Renal pelvis (tissue), 4 donors: Measurements from ENCODE around the gene ZNF106. TPM values are rescaled to one million over a fixed set of nuclear protein-coding genes. Genes with fewer than 3 reads are reported as not detected.

Source experiments
- DNase-seq: peaks from one replicate; pipeline ENCODE4 v3.0.0-alpha.2; 2013
- polyA plus RNA-seq, 3 donors: library from polyadenylated mRNA; unstranded; fragments of 120-200 nt; gene quantifications; one replicate each; pipeline ENCODE4 v1.2.1, GENCODE V29; 2013; ENCODE audit not compliant: insufficient read length in 3 of 3

The ZNF106 gene
- polyA plus RNA-seq, 3 donors = 40.6 to 57.9 (median 48.1) TPM

- DNase-seq = no peak
Measured at GRCh38 chr15:42490291-42490670, 660 bp downstream of the ZNF106 start.

- DNase-seq = no peak
Measured at GRCh38 chr15:42483677-42484076, 7.3 kb downstream of the ZNF106 start.

GRCh38 chr15:42482701-42483100 is 8.2 kb downstream of the ZNF106 start:
- DNase-seq = no peak

- DNase-seq = no peak
Measured at GRCh38 chr15:42474827-42475226, 16.1 kb downstream of the ZNF106 start.

GRCh38 chr15:42471002-42471401 is 19.9 kb downstream of the ZNF106 start:
- no peak for DNase-seq

GRCh38 chr15:42465520-42466259 is 25.3 kb downstream of the ZNF106 start:
- no peak for DNase-seq

- no peak for DNase-seq
Measured at GRCh38 chr15:42461261-42461660, 29.7 kb downstream of the ZNF106 start.

GRCh38 chr15:42457445-42458442 is 33.2 kb downstream of the ZNF106 start:
- DNase-seq = peak; percentile 92

GRCh38 chr15:42456971-42457370 is 34.0 kb downstream of the ZNF106 start:
- no peak for DNase-seq

- DNase-seq = no peak
Measured at GRCh38 chr15:42456531-42456930, 34.4 kb downstream of the ZNF106 start.

- DNase-seq = no peak
Measured at GRCh38 chr15:42453826-42454225, 37.1 kb downstream of the ZNF106 start.

- DNase-seq = no peak
Measured at GRCh38 chr15:42450425-42450790, 40.5 kb downstream of the ZNF106 start.

GRCh38 chr15:42449770-42450424 is 41.0 kb downstream of the ZNF106 start:
- no peak for DNase-seq

GRCh38 chr15:42448281-42448680 is 42.7 kb downstream of the ZNF106 start:
- DNase-seq = no peak

GRCh38 chr15:42447599-42447998 is 43.3 kb downstream of the ZNF106 start:
- no peak for DNase-seq

GRCh38 chr15:42445551-42445950 is 45.4 kb downstream of the ZNF106 start:
- DNase-seq = no peak

- no peak for DNase-seq
Measured at GRCh38 chr15:42444415-42445063, 46.4 kb downstream of the ZNF106 start.

- no peak for DNase-seq
Measured at GRCh38 chr15:42427429-42428223, 63.3 kb downstream of the ZNF106 start.

GRCh38 chr15:42421376-42421775 is 69.6 kb downstream of the ZNF106 start:
- DNase-seq = no peak

- DNase-seq = no peak
Measured at GRCh38 chr15:42419369-42419768, 71.6 kb downstream of the ZNF106 start.

GRCh38 chr15:42413920-42414319 is 77.0 kb downstream of the ZNF106 start:
- DNase-seq = no peak
